Left ventricle myocardium inferior (tissue), 1 donor: ENCODE results near the gene TBC1D14. TPM values are rescaled to one million over a fixed set of nuclear protein-coding genes. Genes with fewer than 3 reads are reported as not detected.
A peak's percentile ranks its signal among the peaks of the same experiment; 100 is the strongest.
"Not testable (repeated sequence)": the region's sequence is repeated elsewhere in the genome, so short reads cannot be mapped to it uniquely, and the experiment has no call there.

Source experiments
- DNase-seq: peaks from one replicate; pipeline ENCODE4 v3.0.0-alpha.2; 2020
- H3K27ac ChIP-seq: fragments of 200-600 bp; replicated peaks from 2 replicates; pipeline ENCODE4 v1.8.0; 2021
- H3K27me3 ChIP-seq: fragments of 200-600 bp; 2 replicates; pipeline ENCODE4 v1.8.0; 2021; ENCODE audit warnings: low read depth
- H3K36me3 ChIP-seq: fragments of 200-600 bp; 2 replicates; pipeline ENCODE4 v1.8.0; 2021
- H3K4me1 ChIP-seq: fragments of 200-600 bp; 2 replicates; pipeline ENCODE4 v1.8.0; 2021
- H3K4me3 ChIP-seq: fragments of 200-600 bp; 2 replicates; pipeline ENCODE4 v1.8.0; 2021; ENCODE audit warnings: mild to moderate bottlenecking, moderate library complexity
- H3K9me3 ChIP-seq: fragments of 200-600 bp; replicated peaks from 2 replicates; pipeline ENCODE4 v1.8.0; 2021
- CTCF ChIP-seq: fragments of 200-600 bp; IDR thresholded peaks from 2 replicates; pipeline ENCODE4 v1.8.0; 2021; ENCODE audit warnings: antibody characterized with exemption, mild to moderate bottlenecking, borderline replicate concordance
- intact Hi-C: fragments of 100-400 bp; cut with micrococcal nuclease; formaldehyde crosslinking; loops from one replicate; pipeline ENCODE4 v1.11.0; 2022
- total RNA-seq: library from RNA; stranded (reverse); fragmentation: NEBNext Ultra II Directional; extraction: Animal tissue kit (Norgen Biotek cat#: 25700); gene quantifications from one replicate; pipeline ENCODE4 v1.2.1, GENCODE V29; 2021
- donor health status: DM: no; HTN: yes; CAD: no; lungs with severe emphysema.

TBC1D14 gene
- total RNA-seq, 1 donor from 2014 or later, result 36.1 TPM

GRCh38 chr4:6910340-6910959, 824 bp downstream of the TBC1D14 start:
- peaks cover 15% of the 10 kb centered on the region for H3K27me3 ChIP-seq
- no peaks in the 10 kb centered on the region for H3K36me3 ChIP-seq
- no peaks in the 10 kb centered on the region for H3K9me3 ChIP-seq
- no peak for DNase-seq
- TF ChIP-seq CTCF, result no peak
- peak overlapping the region; percentile 100 for H3K27ac ChIP-seq
- peak overlapping the region; percentile 72 for H3K4me3 ChIP-seq
- intact Hi-C loops, result no loop called here
- peaks cover 71% of the 10 kb centered on the region for H3K4me1 ChIP-seq

- no peak for TF ChIP-seq CTCF
- Histone ChIP-seq H3K27me3 (peaks cover 11% of the 10 kb centered on the region), H3K4me1 (peaks cover 73% of the 10 kb centered on the region), H3K4me3 (peak overlapping the region; percentile 72), H3K9me3 (no peaks in the 10 kb centered on the region), H3K36me3 (no peaks in the 10 kb centered on the region), H3K27ac (peak overlapping the region; percentile 100)
- DNase-seq, result no peak
- intact Hi-C loops, result no loop called here
Observed at GRCh38 chr4:6910960-6911874, 1.6 kb downstream of the TBC1D14 start.

GRCh38 chr4:6911917-6912316, 2.3 kb downstream of the TBC1D14 start:
- DNase-seq, H3K36me3 ChIP-seq, H3K9me3 ChIP-seq, intact Hi-C loops, H3K27me3 ChIP-seq, H3K4me3 ChIP-seq: not testable (repeated sequence)
- H3K4me1 ChIP-seq, result peaks cover 80% of the 10 kb centered on the region
- peak overlapping the region; percentile 100 for H3K27ac ChIP-seq

GRCh38 chr4:6912441-6912840, 2.8 kb downstream of the TBC1D14 start:
- Histone ChIP-seq H3K27me3 (no peaks in the 10 kb centered on the region), H3K27ac (peak overlapping the region; percentile 100), H3K4me1 (peaks cover 83% of the 10 kb centered on the region), H3K9me3 (no peaks in the 10 kb centered on the region), H3K4me3 (peak overlapping the region; percentile 27), H3K36me3 (no peaks in the 10 kb centered on the region)
- no peak for DNase-seq
- intact Hi-C loops, result no loop called here
- no peak for TF ChIP-seq CTCF

- no peak overlapping the region for H3K4me3 ChIP-seq
- H3K36me3 ChIP-seq, result no peaks in the 10 kb centered on the region
- H3K9me3 ChIP-seq, result no peaks in the 10 kb centered on the region
- TF ChIP-seq CTCF, result no peak
- no peaks in the 10 kb centered on the region for H3K27me3 ChIP-seq
- DNase-seq, result no peak
- peaks cover 80% of the 10 kb centered on the region for H3K4me1 ChIP-seq
- peak overlapping the region; percentile 100 for H3K27ac ChIP-seq
- intact Hi-C loops, result no loop called here
Observed at GRCh38 chr4:6913350-6913905, 3.8 kb downstream of the TBC1D14 start.
